Fibroblast of peridontal ligament (primary cell): ENCODE data around the gene CDH11.

Source experiments
- DNase-seq: peaks from one replicate; pipeline ENCODE4 v3.0.0-alpha.2; 2010; ENCODE audit errors: extremely low read depth

CDH11 gene

DNA sequence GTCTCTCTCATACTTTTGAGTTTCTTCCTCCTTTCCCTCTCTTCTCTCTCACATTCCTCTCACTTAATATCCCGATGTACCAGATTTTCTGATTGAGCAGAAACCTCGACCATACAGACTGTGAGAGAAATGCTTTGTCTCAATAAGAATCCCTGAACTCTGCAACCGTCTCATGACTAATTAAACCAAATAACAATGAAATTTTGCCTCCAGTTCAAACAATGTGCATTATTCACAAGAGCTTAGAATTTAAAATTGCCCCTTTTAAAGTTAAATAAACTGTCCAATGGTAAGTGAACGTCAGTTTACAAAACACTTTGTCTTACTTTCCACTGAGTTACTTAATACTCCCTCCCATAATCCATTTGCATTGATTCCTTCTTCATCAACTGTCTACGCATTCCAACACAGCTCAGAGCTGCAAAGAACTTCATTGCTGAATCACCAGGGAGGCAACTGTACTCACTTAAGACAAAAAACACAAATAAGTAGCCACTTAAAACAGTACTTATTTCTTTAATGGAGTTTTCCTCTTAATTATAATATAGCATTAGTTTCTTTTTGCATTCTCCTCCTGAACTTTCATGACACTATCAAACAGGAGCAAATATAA is 4.9 kb downstream of the CDH11 start:
- no peak for DNase-seq

GRCh38 chr16:65116216-65116615 is 5.6 kb downstream of the CDH11 start:
- DNase-seq = no peak

DNA sequence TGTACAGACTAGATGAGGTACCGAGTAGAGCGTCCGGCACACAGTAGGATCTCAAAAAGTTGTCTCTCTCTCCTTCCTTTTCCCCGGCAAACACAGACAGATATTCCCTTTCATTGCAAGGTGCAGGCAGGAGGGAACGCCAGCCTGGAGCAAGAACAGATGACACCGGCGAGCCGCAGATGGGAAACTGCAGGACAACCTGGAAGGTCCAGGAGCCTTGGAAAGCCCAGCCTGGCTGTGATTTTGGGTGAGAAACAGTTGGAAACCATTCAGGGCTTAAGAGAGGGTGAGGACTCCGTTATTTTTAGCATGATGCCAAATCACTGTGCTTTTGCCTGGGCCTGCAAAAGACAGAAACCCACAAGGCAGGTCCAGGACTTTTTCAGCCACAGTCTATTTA is 7.3 kb downstream of the CDH11 start:
- no peak for DNase-seq

GRCh38 chr16:65113441-65113840 is 8.4 kb downstream of the CDH11 start:
- DNase-seq = no peak

- no peak for DNase-seq
These were observed 10.6 kb downstream of the CDH11 start for GRCh38 chr16:65111306-65111705.

- peak; percentile 52 for DNase-seq
These were observed 15.1 kb downstream of the CDH11 start for GRCh38 chr16:65106757-65107156.

DNA sequence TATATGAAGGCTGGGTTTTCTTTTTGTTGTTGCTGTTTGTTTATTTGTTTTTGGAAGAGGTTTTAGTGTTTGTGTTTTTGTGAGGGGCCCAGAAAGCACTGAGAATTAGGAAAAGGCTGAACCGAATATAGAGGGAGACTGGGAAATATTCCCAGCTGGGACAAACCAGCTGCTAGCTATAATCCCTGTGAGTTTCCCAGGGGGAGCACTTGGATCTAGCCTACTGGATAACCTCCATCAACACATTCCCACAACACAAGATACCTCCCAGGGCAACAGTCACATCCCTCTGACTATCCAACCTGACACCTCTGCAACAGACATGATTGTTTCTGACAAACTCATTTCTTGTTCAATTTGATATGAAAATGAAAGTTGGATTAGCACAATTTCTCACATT is 16.7 kb downstream of the CDH11 start:
- peak; percentile 27 for DNase-seq

- no peak for DNase-seq
These were observed 17.4 kb downstream of the CDH11 start for GRCh38 chr16:65104471-65104870.

- DNase-seq = no peak
These were observed 19.5 kb downstream of the CDH11 start for GRCh38 chr16:65102326-65102725.

GRCh38 chr16:65101009-65101408 is 20.9 kb downstream of the CDH11 start:
- no peak for DNase-seq

DNA sequence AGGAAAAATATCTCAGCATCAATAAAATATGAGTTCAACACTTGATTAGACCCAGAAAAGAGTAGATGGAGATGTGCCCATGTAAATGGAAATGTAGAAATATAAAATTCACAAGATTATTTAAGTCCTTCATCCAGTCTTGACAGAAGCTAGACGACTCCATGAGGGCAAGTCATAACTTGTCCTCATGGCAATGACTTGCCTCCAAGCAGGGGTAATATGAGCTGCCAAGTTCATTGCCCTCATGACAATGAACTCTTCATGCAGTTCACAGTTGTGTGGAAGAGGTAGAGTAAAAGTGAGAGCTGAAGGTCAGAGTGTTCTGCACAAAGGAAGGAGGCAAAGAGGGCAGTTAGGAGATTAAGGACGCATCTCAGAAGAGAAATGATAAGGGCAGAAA is 22.3 kb downstream of the CDH11 start:
- no peak for DNase-seq

DNA sequence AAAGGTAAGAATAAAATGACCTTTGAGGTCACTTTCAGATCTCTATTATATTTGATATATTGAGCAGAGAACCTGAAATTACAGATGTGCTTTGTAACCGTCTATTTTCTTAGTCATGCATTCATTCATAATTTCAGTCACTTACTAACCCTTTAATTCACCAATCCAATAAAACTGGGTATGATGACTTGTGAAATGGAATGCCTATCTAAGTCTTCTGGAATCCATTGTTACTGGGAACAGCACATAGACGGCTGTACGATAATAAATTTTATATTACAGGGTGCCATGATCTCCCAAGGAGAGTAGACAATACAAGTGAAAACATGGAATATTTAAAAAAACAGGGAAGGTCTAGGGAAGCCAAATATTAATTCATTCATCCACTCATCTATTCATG is 22.9 kb downstream of the CDH11 start:
- DNase-seq = no peak

DNA sequence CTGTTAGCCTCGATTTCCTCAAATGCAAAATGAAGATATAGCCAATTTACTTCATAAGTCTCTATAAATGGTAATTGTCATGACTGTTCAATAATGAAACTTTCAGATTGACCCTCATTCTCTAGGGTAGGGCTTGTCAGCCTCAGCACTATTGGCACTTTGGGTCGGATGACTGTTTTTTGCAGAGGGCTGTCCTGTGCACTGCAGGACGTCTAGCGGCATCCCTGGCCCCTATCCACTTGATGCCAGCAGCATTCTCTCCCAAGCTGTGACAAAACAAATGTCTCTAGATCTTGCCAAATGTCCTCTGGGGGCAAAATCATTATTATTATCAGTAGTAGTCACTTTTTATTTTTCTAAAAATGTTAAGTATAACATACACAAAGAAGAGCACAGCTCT is 24.6 kb downstream of the CDH11 start:
- no peak for DNase-seq

DNA sequence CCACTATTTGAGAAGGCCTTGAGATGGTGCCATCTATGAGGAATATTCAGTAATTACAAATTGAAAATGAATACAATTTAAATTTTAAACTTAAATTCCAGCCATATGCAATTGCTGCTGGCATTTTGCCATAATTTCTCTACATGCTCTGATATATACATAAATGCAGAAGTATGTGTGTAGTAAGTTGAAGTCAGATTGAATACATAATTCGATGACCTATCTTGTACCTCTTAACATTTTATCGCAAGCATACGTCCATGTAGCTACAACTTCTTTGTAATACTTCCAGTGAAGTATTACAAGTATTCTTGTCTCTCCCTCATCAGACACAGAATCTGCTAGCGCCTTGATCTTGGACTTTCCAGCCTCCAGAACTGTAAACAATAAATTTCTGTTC is 26.0 kb downstream of the CDH11 start:
- DNase-seq = no peak

DNA sequence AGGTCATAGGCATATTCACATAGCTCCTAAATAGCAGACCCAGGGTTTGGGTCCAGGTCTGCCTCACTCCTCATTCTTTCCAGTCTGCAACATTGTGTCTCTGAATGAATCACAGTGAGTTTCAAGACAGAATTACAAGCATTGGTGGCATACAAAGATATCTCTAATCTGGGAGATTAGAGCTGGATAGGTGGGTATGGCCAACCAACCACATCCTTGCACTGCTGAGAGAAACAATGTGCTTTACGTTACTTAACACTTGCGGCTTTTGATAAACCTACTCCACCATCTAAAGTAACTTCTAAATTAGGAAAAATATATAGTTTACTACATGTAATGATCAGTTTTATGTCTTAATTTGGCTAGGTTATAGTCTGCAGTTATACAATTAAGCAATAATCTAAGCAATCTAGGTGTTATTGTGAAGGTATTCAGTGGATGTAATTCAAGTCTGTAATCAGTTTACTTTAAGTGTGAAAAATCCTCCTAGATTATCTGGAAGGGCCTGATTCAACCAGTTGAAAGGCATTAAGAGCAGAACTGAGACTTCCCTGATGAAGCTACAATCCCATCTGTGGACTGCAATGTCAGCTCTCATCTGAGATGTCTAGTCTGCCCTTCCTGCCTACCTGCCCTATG is 26.7 kb downstream of the CDH11 start:
- no peak for DNase-seq

DNA sequence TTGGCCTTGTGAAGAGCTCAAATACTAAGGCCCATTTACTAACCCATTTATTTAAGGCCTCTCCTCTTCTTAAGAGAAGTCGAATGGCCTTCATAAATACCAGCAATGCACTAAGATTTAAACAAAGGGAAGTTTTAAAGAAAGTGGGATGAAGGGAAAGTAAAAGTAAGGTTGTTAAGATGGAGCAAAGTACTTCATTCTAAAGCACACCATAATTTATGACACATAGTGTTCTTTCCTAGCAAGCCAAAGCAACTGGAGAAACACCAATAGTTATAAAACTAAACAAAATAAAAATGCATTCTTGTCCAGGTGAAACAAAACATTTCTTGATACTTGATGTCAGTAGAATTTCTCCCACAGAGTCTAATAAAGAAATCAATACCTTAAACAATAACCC is 27.9 kb downstream of the CDH11 start:
- no peak for DNase-seq

GRCh38 chr16:65083164-65083857 is 38.6 kb downstream of the CDH11 start:
- DNase-seq = no peak

GRCh38 chr16:65079549-65079948 is 42.3 kb downstream of the CDH11 start:
- no peak for DNase-seq

GRCh38 chr16:65077181-65077580 is 44.7 kb downstream of the CDH11 start:
- no peak for DNase-seq

DNA sequence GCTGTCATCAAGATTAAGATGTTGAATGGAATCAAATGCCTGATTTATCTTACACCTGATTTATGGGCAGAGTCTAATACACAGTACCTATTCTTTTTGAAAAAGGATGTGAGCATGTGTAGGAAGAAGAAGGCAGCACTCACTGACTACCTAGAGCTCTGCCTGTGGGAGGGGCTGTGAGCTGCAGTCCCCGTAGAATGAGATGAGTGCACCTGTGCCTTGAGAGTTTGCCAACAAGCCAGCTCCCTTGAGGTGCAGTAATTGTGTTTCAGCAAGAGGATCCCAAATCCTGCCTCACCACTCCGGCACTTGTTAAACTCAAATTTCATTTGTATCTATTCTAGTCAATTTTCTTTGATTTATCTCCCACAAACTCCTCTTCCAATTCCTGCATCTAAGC is 46.0 kb downstream of the CDH11 start:
- DNase-seq = no peak

DNA sequence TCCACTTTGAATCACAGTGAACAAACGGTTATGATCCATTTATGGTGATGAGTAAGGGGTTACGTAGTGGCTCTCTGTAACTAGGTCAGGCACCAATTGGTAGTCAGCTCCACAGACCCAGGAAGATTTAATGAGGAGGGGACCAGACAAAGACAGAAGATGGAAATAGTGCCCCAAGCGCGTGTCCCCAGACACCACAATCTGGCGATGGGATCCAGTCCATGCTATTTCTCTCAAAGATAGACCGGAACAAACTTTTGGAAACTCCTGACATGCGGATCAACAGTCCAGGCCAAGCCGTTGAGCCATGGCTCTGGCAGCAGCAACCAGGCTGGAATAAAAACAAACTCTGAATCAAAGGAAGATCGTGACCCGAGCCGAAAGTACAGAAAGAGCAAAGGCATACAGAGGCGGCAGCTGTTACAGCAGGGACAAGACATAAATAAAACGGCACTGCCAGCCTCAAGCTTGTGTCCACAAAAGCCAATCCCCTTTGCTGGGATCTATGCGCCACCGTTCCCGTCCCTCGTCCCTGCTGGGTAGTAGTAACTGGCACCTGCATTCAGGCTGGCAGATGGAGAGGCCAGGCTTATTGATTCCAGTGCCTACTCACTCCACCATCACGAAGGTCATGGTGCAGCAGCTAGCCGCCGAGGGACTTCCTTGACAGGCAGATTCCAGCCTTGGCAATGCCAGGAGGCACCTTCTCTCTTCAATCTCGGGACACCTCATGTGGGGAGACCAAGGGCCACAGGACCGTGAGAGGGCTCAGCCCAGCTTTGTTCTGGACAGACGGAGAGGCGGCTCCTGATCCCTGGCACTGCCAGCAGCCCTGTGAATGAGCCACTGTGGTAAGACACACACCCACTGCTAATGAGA is 50.2 kb downstream of the CDH11 start:
- peak; percentile 52 for DNase-seq

DNA sequence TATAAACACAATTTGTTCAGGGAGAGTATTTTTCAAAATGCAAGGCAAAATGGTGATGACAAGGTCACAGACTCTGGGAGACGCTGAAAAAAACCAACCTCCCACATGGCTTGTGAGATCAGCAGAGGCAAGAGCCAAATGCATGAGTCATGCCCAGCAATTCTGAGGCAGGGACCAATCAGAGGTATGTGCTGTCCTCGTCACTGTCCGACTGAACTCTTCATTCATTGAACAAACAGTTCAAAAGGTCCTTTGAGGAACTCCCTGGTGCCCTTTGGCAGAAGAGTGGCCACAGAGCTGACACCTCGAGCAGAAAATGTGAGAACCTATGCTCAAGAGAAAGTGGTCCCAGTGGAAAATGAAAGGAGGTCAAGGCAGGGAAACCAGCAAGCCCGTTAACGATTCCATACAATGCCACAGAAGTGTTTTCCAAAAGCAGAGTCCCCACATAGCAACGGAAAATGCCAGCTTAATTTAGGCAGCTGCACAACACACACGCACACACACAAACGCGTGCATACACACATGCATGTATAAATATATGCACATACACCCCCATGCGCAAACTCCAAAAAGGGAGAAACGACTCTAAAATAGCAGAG is 50.9 kb downstream of the CDH11 start:
- peak; percentile 96 for DNase-seq
